Activated CD8-positive, alpha-beta memory T cell treated with anti-CD3 and anti-CD28 coated beads for 48 hours (primary cell): ENCODE results near the gene CADM1.

Source experiments
- DNase-seq, 3 experiments: peaks; one replicate each; pipeline ENCODE4 v3.0.0-alpha.2; 2020; ENCODE audit warnings: low read depth in 2 of 3, low spot score in 2 of 3

CADM1 gene

GRCh38 chr11:115452241-115452640 lies 52.0 kb downstream of the CADM1 start:
- DNase-seq = no peak

DNA sequence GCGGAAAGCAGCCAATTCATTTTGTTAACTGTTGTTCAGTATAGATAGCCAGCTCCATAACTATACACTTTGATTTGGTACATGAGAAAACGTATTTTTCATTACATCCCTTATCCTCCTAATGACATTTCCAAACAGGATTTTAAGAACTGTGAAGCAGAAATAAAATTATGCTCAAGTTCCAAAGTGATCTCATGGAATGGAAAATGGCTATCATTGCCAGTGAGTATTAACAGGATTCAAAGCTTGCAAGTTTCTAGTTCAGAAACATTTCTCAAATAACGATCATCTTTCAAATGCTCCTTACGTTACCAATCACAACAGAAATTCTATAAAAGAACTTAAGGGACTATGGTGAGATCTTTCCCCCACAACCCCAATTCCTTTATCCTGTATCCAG lies 53.7 kb downstream of the CADM1 start:
- DNase-seq = no peak

GRCh38 chr11:115447273-115447864 lies 56.8 kb downstream of the CADM1 start:
- DNase-seq = no peak

DNA sequence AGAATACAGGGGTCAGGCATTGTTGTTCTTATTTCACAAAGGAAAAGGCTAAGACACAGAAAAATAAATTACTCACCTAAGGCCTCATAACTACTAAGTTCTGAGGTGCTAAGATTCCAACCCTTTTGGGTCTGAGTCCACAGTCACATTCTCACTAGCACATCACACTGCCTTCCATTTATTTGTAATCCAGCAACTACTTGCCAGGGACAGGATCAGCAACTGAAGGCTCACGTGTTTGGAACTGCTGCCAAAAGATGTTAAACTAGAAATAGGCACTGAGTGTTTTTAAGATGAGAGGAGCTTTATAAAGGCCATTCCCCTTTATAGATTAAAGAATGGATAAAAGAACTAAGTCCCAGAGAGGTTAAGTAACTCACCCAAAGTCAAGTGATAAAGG lies 58.0 kb downstream of the CADM1 start:
- DNase-seq = no peak

DNA sequence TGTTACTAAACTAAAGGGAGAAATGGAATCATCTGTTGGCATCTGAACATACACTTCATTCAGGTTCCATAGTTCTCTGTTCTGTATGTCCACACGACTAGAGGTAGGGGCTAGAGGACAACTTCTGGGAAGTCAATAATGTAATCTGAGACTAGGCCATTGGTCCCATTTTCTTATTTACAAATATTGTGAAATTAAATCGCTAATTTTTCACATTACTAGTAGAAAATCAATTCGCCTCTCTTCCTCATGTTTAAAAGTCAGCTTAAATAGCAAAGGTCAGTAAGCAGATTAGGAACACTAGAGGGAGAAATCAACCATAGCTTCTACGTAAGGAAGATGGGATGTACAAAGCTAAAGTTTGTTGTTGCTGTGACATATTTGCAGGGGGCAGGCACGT lies 59.7 kb downstream of the CADM1 start:
- DNase-seq = no peak

- no peak for DNase-seq
Measured at GRCh38 chr11:115439969-115440540, 64.2 kb downstream of the CADM1 start.

- DNase-seq = no peak
Measured at GRCh38 chr11:115439385-115439784, 64.8 kb downstream of the CADM1 start.

DNA sequence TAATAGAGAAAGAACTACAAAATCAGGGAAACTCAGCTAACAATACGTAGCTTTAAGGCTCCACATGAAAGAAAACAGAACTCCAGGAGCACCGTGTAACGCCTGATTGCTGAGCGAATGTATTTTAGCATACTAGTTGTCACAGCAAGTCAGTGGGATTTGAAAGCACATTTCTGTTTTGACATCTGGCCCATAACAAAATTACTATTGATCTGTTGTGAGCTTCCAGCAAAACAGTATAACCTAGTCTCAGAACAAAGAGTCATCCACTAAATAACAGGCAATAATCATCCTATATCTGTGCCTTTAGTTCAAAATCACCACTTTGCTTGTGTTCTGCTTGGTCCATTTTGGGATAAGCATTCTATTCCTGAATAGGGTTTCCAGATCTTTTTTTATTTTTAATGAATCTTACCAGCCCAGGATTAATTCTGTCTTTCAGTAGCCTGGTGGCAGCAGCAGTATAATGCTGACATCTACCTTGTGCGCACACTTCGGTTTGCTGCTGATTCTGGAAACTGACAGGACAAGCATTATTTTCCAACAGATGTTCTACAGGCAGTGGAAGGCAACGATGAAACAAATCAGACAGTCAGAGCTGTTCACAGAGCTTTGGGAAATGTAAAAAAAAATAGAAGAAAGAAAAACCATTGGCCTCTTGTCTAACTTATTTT lies 66.2 kb downstream of the CADM1 start:
- no peak for DNase-seq

- DNase-seq = no peak
Measured at GRCh38 chr11:115430345-115430744, 73.9 kb downstream of the CADM1 start.

DNA sequence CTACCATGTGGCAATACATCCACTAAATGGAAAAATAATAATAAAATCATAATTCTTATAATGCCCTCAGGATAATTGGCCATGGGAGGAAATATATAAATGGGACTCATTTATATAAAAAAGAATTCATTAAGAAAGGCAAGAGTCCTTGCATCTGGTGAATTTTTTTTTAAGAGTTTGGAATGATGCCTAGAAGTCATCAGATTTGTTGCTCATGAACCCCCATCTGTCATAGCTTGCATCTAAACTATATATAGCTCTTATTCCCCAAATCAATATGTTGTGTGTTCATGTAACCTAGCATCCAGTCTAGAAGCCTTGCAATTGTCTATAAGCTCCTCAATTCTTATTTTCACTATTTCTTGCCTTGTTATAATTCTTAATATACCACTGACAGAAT lies 75.9 kb downstream of the CADM1 start:
- DNase-seq = no peak

GRCh38 chr11:115425816-115426215 lies 78.4 kb downstream of the CADM1 start:
- no peak for DNase-seq

DNA sequence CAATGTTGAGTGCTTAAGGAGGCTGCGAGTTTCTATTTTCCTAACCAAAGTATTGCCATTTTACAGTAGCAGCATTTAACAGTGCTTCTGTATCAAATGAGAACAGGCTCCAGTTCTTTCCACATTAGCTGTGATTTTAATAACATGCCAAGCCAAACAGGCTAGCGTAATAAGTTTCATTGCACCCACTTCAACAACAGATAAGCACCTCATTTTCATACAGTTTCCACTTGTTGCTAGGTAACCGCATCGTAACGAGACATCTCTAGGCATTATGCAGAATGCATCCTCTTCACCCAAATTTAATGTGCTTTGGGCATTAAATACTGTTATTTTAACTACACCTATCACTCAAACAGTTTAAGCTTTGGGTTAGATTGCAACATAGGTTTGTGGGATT lies 79.0 kb downstream of the CADM1 start:
- no peak for DNase-seq

DNA sequence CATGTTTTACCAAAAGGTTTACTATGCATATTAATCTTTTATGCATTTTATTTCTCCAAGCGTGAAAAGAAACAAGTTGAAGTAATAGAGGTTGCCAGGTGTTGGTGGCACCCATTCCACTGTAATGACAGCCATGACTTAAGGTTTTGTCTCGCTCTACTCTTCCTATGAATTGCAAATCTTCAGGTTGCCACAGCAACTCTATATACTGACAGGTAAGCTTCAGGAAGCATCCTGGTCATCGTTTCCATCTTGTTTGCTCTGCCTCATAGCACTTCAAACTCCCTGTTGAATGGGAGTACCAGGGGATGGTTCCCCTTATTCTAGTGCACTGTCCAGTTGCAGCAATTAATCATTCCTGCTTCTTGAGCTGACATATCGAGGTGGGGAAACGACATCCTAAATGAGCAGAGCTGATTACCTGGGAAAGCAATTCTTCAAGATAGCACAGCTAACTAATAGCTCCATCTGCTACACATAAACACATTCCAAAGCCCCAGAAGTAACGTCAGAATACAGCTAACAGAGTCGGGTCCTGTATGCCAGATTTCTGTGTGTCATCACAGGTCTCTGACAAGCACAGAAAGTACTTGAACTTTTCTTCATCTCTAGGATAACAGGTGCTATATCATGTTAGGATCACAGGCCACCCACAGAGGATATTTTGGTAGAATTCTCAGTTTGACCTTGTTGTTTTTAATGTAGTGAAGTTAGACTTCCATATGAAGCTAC lies 80.3 kb downstream of the CADM1 start:
- DNase-seq = no peak

DNA sequence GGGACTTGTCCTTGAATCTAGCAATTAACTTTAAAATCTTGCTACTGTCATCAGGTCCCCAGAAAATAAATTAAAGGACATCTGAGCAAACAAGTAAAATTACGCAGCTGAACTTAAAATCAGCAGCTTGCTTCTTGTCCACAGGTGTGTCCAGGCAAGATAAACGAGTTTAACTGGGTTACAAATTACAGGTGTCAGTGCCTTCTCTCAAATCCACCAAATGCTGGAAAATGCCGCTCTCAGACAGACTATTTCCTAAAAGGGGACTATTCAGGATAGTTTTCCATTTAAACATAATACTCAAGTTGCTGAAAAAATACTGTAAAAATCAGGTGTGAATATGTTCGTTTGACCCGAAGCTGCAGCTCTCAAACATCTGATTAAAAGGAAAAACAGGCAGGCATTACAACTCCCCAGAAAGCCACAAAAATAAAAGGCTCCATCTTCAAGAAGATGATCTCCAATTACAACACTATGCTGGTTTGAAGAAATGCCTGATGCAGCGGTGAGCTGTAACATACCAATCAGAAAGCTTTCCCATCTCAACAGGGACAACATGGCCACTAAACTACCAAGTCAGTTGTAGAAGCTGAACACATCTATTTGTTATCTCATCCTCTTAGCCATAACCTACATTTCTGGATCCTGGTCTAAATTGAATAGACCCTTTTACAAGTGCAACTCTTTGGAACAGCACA lies 82.1 kb downstream of the CADM1 start:
- DNase-seq = no peak

DNA sequence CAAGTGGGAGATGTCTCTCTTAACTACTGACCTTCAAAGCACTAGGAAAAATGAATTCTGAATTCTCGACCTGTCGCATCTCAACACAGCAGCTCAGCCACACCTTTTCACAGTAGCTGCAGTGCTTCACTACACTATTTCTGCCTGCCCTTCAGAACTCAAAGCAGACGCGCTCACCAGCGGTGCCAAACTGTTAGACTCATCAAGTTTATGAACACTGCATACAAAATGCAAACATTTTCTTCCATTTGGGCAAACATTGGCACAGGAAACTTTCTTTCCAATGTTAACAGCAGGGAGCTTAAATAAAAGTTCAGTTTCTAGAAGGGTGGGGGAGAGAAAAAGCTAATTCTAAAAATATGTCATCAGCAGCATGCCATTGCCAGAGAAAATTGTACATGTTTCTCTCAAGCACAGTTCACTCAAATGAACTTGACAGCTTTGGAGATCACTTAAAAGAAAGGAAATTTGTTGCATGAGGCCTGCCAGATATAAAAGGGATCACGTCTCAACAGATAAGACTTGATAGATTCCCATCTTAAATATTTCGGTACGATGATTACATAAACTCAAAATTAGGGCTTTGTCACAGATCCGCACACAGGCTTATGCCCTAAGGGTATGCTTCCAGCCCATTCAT lies 82.7 kb downstream of the CADM1 start:
- DNase-seq = no peak

DNA sequence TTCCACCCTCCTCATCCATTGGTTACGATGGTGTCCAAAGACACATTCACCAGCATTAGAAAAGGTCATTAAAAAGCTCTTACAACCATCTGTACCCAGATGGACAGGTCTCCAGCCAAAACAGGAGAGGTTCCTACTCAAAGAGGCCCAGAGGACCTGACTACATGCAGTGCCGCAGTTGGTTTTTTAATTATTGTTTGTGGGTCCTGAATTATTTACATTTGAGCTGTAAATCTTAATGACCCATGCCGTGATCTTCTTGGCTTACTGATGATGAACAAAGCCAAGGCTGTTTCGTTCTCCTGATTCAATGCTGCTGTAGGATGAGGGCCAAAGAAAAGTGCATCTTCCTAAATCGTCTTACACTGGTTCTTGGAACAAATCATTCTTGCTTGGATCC lies 83.7 kb downstream of the CADM1 start:
- DNase-seq = no peak

GRCh38 chr11:115418626-115419025 lies 85.6 kb downstream of the CADM1 start:
- DNase-seq = no peak

DNA sequence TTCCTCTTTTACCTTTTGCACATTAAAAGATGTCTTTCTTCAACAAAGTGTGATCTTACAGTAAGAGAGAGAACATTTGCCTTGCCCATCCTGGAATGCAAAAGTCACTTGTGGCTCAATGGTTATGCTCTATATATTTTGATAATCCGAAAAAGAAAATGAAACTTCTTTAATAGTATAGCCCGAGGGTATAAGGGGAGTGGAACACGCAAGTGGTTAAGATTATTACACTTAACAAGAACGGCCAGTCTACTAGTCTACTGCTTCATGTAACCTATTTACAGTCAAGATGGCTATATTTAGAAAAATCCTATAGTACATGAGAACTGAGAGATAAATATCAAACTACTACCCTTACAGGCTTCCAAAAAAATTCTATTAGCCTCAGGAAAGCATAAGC lies 86.1 kb downstream of the CADM1 start:
- no peak for DNase-seq

DNA sequence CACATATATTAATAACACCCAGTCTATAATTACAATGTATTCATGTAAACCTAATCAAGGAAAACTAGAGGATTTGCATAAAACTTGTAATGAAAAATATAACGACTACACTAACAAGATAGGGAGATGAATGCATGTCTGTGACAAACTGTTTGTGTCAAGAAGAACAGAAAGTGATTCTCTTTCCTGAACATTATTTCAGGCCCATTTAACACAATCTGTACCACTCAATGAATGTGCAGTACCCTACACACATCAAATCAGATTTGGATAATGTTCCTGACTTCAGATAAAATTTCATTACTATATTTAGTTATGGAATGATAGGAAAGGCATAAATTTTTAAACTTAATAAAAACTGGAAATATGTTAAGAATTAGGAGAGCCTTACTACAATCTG lies 93.1 kb downstream of the CADM1 start:
- DNase-seq = no peak

GRCh38 chr11:115409691-115410220 lies 94.5 kb downstream of the CADM1 start:
- DNase-seq = no peak

- DNase-seq = no peak
Measured at GRCh38 chr11:115409116-115409670, 95.0 kb downstream of the CADM1 start.
